Activated CD4-positive, alpha-beta memory T cell treated with anti-CD3 and anti-CD28 coated beads, Interleukin-2, amount 10 ng/mL, durations not matched to agents 7 days and 5 days (primary cell): ENCODE measurements around the gene CRELD1. TPM values are rescaled to one million over a fixed set of nuclear protein-coding genes. Genes with fewer than 3 reads are reported as not detected.
"Not testable (repeated sequence)": the region's sequence is repeated elsewhere in the genome, so short reads cannot be mapped to it uniquely, and the experiment has no call there.

Experiments used
- CTCF ChIA-PET: fragments of 350-600 bp; sonication (Branson Sonifier 250); formaldehyde crosslinking; loops from one replicate; lab custom pipeline; 2021; ENCODE audit warnings: antibody characterized with exemption, inconsistent platforms; lab: Charles Lee
- POLR2A ChIA-PET: fragments of 350-600 bp; sonication (Branson Sonifier 250); formaldehyde crosslinking; loops from one replicate; lab custom pipeline; 2021; ENCODE audit warnings: antibody characterized with exemption; lab: Charles Lee
- DNase-seq: peaks from one replicate; pipeline ENCODE4 v3.0.0-alpha.2; 2020
- H3K27ac Mint-ChIP-seq: one replicate; pipeline ENCODE4 v1.8.0; 2021; ENCODE audit warnings: mild to moderate bottlenecking, mixed read lengths
- H3K27me3 Mint-ChIP-seq: one replicate; pipeline ENCODE4 v1.8.0; 2021; ENCODE audit warnings: mixed read lengths
- H3K36me3 Mint-ChIP-seq: one replicate; pipeline ENCODE4 v1.8.0; 2021; ENCODE audit warnings: low read depth, mixed read lengths
- H3K4me1 Mint-ChIP-seq: one replicate; pipeline ENCODE4 v1.8.0; 2021; ENCODE audit warnings: mixed read lengths
- H3K4me3 Mint-ChIP-seq: one replicate; pipeline ENCODE4 v1.8.0; 2021; ENCODE audit warnings: mild to moderate bottlenecking, mixed read lengths
- H3K9me3 Mint-ChIP-seq: one replicate; pipeline ENCODE4 v1.8.0; 2021; ENCODE audit warnings: mixed read lengths
- total RNA-seq, 2 experiments: library from RNA; stranded (reverse); gene quantifications; one replicate each; pipeline ENCODE4 v1.2.3, GENCODE V29; 2021

CRELD1 gene
- total RNA-seq, 2 experiments from 2014 or later: 15.9 to 17.1 TPM

DNA sequence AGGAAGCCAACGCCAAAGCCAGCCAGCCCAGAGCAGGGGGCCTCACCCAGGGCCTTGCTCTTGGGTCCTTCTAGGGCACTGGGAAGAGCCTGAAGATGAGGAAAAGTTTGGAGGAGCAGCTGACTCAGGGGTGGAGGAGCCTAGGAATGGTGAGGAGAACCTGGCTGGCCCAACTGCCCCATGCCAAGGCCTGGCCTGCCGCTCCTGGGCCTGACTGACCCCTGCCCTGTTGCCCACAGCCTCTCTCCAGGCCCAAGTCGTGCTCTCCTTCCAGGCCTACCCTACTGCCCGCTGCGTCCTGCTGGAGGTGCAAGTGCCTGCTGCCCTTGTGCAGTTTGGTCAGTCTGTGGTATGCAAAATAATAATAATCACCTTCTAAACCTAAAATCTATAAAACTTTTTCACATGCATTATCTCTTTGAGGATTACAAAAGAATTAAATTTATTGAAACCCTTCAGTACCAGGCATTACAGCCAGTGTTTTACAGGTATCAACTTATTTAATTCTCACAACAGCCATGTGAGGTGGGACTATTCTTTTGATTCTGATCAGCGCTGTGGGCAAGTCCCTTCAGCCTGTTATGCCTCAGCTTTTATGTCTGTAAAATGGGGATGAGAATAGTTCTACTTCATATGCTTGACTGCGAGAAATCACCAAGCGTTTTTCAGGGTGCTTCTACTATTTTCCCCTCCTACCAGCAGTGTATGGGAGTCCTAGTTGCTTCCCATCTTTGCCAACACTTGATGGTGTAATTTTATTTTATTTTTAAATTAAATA lies 15.2 kb upstream of the CRELD1 start:
- Mint-ChIP-seq H3K9me3 (no peaks in the 10 kb centered on the region), H3K27me3 (peaks cover 14% of the 10 kb centered on the region), H3K4me3 (no peak overlapping the region), H3K36me3 (no peaks in the 10 kb centered on the region), H3K4me1 (peaks cover 9% of the 10 kb centered on the region), H3K27ac (no peak overlapping the region)
- ChIA-PET POLR2A (interaction anchor here (1.8 kb wide), 1 partner anchor 14 kb away, joined by 7 read pairs; the partner anchor contains the start of gene CRELD1), CTCF (no interaction called here)
- DNase-seq: no peak

DNA sequence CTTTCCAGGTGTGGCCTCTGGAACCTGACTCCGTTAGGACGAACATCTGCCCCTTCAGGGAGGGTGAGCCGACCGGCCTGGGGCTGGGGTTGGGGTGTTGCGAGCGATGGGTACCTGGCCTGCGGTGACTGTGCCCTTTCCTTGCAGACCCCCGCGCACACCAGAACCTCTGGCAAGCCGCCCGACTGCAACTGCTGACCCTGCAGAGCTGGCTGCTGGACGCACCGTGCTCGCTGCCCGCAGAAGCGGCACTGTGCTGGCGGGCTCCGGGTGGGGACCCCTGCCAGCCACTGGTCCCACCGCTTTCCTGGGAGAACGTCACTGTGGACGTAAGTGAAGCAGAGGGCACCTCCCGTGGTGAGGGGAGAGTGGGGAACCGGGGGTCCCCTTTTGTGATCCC lies 5.5 kb upstream of the CRELD1 start:
- Mint-ChIP-seq H3K4me3 (no peak overlapping the region), H3K27me3 (peaks cover 17% of the 10 kb centered on the region), H3K4me1 (peaks cover 13% of the 10 kb centered on the region), H3K9me3 (no peaks in the 10 kb centered on the region), H3K27ac (no peak overlapping the region), H3K36me3 (no peaks in the 10 kb centered on the region)
- CTCF ChIA-PET: no interaction called here
- POLR2A ChIA-PET: no interaction called here
- DNase-seq: no peak

DNA sequence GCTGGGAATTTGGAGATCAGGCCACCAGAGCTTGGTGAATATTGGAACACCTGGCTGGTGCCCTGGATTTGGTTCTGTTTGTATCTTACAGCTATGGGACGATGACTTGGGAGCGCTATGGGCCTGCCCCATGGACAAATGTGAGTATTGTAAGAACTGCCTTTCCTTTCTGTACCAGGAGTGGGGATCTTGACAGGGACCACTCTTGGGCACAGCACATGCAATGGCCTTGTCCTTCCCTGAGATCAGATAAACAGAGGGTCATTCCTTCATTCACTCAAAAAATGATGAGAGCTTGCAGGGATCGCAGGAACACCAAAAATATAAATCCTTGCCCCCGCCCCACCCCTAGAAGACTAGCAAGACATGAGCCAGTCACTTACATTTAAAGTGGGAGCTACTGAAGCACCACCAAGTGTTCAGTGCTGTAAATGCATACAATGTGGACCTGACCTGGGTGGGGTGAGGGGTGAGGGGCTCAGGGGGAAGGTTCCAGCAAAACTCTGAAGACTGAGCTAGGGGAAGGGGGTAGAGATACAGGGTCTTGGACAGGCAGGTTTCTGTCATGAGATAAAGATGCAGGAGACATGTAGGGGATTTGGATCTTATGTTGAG lies 2.7 kb upstream of the CRELD1 start:
- DNase-seq: no peak
- Mint-ChIP-seq H3K27me3 (no peaks in the 10 kb centered on the region), H3K4me3 (no peak overlapping the region), H3K9me3 (no peaks in the 10 kb centered on the region), H3K27ac (no peak overlapping the region), H3K36me3 (peaks cover 8% of the 10 kb centered on the region), H3K4me1 (peaks cover 35% of the 10 kb centered on the region)
- ChIA-PET POLR2A (interaction anchor here (0.9 to 5.8 kb wide), 8 partner anchors 10 to 390 kb away, joined by 3 to 51 read pairs (median 3); partner anchors contain the start of genes ARPC4, IL17RE, JAGN1 and PRRT3), CTCF (interaction anchor here (1.1 to 5.7 kb wide), 11 partner anchors 10 to 426 kb away, joined by 3 to 87 read pairs (median 5); partner anchors contain the start of genes IL17RC, JAGN1 and SEC13)

DNA sequence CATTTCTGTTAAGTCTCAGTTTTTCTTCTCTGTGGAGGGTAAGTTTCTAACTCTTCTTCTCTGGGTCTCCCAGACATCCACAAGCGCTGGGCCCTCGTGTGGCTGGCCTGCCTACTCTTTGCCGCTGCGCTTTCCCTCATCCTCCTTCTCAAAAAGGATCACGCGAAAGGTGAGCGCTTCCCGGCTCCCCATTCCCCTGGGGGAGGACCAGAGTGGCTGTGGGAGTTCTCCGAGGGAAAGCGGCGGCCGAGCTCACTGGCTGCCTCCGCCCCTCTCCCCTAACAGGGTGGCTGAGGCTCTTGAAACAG lies 1.1 kb upstream of the CRELD1 start:
- Mint-ChIP-seq H3K9me3 (no peaks in the 10 kb centered on the region), H3K4me1 (peaks cover 40% of the 10 kb centered on the region), H3K36me3 (peaks cover 16% of the 10 kb centered on the region), H3K27ac (peak overlapping the region; percentile 91), H3K27me3 (no peaks in the 10 kb centered on the region), H3K4me3 (peak overlapping the region; percentile 96)
- no peak for DNase-seq
- CTCF ChIA-PET: interaction anchor here (0.7 to 5.7 kb wide), 40 partner anchors 9 to 621 kb away, joined by 3 to 87 read pairs (median 5); partner anchors contain the start of genes ARPC4, CAMK1, EMC3 and FANCD2
- POLR2A ChIA-PET: interaction anchor here (0.7 to 5.8 kb wide), 27 partner anchors 9 to 412 kb away, joined by 3 to 57 read pairs (median 5); partner anchors contain the start of genes ARPC4, BRK1, BRPF1 and CAMK1

DNA sequence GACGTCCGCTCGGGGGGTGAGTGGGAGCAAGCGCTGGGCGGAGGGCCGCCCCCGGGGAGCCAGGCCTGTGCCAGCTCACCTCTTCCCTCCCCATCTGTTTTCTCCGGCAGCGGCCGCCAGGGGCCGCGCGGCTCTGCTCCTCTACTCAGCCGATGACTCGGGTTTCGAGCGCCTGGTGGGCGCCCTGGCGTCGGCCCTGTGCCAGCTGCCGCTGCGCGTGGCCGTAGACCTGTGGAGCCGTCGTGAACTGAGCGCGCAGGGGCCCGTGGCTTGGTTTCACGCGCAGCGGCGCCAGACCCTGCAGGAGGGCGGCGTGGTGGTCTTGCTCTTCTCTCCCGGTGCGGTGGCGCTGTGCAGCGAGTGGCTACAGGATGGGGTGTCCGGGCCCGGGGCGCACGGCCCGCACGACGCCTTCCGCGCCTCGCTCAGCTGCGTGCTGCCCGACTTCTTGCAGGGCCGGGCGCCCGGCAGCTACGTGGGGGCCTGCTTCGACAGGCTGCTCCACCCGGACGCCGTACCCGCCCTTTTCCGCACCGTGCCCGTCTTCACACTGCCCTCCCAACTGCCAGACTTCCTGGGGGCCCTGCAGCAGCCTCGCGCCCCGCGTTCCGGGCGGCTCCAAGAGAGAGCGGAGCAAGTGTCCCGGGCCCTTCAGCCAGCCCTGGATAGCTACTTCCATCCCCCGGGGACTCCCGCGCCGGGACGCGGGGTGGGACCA lies 632 bp upstream of the CRELD1 start:
- H3K36me3 Mint-ChIP-seq: peaks cover 18% of the 10 kb centered on the region

DNA sequence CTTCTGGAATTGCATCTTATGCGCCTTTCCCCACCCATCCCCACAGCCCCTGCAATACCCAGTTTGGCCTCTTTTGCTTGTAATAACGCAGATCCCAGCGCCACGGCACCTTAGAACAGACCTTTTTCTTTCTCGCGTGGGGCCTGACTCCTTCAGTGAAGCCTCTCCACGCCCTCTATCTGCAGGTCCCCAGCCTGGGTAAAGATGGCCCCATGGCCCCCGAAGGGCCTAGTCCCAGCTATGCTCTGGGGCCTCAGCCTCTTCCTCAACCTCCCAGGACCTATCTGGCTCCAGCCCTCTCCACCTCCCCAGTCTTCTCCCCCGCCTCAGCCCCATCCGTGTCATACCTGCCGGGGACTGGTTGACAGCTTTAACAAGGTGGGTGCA lies 594 bp downstream of the CRELD1 start:
- DNase-seq: peak; percentile 31
- H3K4me1 Mint-ChIP-seq: peaks cover 40% of the 10 kb centered on the region
- H3K27ac Mint-ChIP-seq: peak overlapping the region; percentile 91
- H3K9me3 Mint-ChIP-seq: no peaks in the 10 kb centered on the region
- no peaks in the 10 kb centered on the region for H3K27me3 Mint-ChIP-seq
- H3K36me3 Mint-ChIP-seq: peaks cover 18% of the 10 kb centered on the region
- ChIA-PET POLR2A (interaction anchor here (1.2 to 5.8 kb wide), 13 partner anchors 10 to 387 kb away, joined by 3 to 57 read pairs (median 16); partner anchors contain the start of genes ARPC4, BRPF1, EMC3 and IL17RE), CTCF (interaction anchor here (0.8 to 5.7 kb wide), 12 partner anchors 13 to 387 kb away, joined by 3 to 87 read pairs (median 7); partner anchors contain the start of genes EMC3, FANCD2, IL17RC and JAGN1)
- H3K4me3 Mint-ChIP-seq: peak overlapping the region; percentile 96

More for the DNA sequence above, 632 bp upstream of the CRELD1 start:
- peak; percentile 89 for DNase-seq
- H3K4me3 Mint-ChIP-seq: peak overlapping the region; percentile 96
- CTCF ChIA-PET: interaction anchor here (0.6 to 5.7 kb wide), 50 partner anchors 9 to 620 kb away, joined by 3 to 87 read pairs (median 4); partner anchors contain the start of genes ARPC4, CAMK1, EMC3 and FANCD2
- H3K27me3 Mint-ChIP-seq: no peaks in the 10 kb centered on the region
- H3K9me3 Mint-ChIP-seq: no peaks in the 10 kb centered on the region
- POLR2A ChIA-PET: interaction anchor here (0.7 to 5.8 kb wide), 35 partner anchors 9 to 412 kb away, joined by 3 to 57 read pairs (median 5); partner anchors contain the start of genes ARPC4, BRK1, BRPF1 and CAMK1
- peaks cover 40% of the 10 kb centered on the region for H3K4me1 Mint-ChIP-seq
- H3K27ac Mint-ChIP-seq: peak overlapping the region; percentile 91

DNA sequence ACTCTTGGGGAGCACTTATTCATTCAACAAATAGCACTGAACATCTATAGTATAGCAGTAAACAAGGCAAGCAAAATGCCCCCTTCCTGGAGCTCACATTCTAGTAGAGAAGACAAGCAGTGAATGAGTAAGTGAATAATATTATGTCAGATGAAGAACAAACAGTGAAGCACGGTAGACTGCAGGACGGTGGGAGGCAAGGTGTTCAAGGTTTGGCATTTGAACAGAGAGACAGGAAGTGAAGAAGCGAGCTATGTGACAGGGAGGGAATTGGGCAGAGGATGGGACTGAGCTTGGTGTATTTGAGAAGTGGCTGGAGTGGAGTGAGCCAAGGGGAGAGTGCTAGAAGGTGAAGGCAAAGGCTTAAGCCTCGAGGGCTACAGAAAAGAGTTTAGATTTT lies 1.4 kb downstream of the CRELD1 start:
- ChIA-PET CTCF (interaction anchor here (5.0 to 5.7 kb wide), 2 partner anchors 12 to 387 kb away, joined by 38 to 87 read pairs; partner anchors contain the start of gene SEC13), POLR2A (interaction anchor here (1.2 to 5.8 kb wide), 6 partner anchors 9 to 386 kb away, joined by 3 to 57 read pairs (median 18); partner anchors contain the start of genes EMC3, JAGN1, RPUSD3 and SEC13)
- no peak for DNase-seq
- H3K4me1 Mint-ChIP-seq: peaks cover 40% of the 10 kb centered on the region
- no peaks in the 10 kb centered on the region for H3K27me3 Mint-ChIP-seq
- H3K4me3 Mint-ChIP-seq: peak overlapping the region; percentile 96
- H3K36me3 Mint-ChIP-seq: peaks cover 18% of the 10 kb centered on the region
- no peaks in the 10 kb centered on the region for H3K9me3 Mint-ChIP-seq
- H3K27ac Mint-ChIP-seq: peak overlapping the region; percentile 13

DNA sequence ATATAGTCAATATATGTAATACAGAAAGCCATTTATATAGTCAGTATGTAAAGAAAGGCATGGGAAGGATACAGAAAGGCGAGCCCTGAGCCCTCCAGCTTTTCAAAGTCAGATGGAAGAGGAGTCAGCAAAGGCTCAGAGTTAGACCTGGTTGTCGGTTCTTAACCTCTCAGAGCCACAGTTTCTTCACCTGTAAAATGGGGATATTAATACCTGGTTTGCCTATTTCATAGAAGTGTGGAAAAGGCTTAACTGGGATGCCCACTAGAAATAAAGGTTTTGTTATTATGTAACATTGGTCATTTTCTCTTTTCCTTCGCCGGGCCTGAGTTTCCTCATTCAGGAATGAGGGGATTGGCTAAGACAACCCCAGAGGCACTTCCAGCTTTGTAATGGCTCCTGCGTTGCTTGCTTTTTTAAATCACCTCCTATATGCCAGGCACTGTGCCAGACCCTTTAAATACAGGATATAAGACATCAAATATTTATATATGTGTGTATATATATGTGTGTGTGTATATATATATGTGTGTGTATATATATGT lies 2.4 kb downstream of the CRELD1 start:
- no peak for DNase-seq
- Mint-ChIP-seq H3K27me3 (no peaks in the 10 kb centered on the region), H3K36me3 (peaks cover 21% of the 10 kb centered on the region), H3K4me3 (no peak overlapping the region), H3K27ac (no peak overlapping the region), H3K9me3 (no peaks in the 10 kb centered on the region), H3K4me1 (peaks cover 40% of the 10 kb centered on the region)
- ChIA-PET CTCF (interaction anchor here (5.7 kb wide), 1 partner anchor 11 kb away, joined by 87 read pairs; no protein-coding TSS in a partner anchor), POLR2A (no interaction called here)

DNA sequence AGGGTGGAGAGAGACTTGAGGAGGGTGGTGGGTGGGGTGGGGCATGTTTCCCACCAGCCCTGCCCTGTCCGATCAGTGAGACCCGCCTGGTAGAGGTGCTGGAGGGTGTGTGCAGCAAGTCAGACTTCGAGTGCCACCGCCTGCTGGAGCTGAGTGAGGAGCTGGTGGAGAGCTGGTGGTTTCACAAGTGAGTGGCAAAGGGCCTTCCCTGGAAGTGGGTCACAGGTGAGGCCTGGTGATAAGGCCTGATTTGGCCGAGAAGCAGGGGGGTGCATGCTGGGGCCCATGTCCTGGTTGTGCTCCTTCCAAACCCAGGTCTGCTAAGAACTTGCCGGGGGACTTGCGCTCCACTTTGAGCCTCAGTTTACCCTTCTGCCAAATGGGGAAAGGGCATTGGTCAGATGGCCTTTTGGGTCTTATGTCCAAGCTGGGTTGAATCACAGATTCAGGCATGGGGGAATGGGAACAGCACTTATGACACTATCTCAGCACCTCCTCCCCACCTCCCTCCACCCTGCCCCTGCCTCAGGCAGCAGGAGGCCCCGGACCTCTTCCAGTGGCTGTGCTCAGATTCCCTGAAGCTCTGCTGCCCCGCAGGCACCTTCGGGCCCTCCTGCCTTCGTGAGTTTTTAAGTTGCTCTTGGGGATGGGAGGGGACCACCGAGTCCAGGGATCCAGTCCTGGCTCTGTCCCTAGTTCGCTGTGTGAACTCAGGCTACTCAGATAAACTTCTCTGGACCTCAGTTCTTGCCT lies 4.0 kb downstream of the CRELD1 start:
- DNase-seq: no peak
- peaks cover 30% of the 10 kb centered on the region for H3K4me1 Mint-ChIP-seq
- H3K9me3 Mint-ChIP-seq: no peaks in the 10 kb centered on the region
- ChIA-PET POLR2A (no interaction called here), CTCF (interaction anchor here (1.1 to 1.2 kb wide), 2 partner anchors 9 to 13 kb away, joined by 3 to 6 read pairs; partner anchors contain the start of gene PRRT3)
- H3K27me3 Mint-ChIP-seq: no peaks in the 10 kb centered on the region
- H3K27ac Mint-ChIP-seq: no peak overlapping the region
- H3K4me3 Mint-ChIP-seq: no peak overlapping the region
- peaks cover 24% of the 10 kb centered on the region for H3K36me3 Mint-ChIP-seq

DNA sequence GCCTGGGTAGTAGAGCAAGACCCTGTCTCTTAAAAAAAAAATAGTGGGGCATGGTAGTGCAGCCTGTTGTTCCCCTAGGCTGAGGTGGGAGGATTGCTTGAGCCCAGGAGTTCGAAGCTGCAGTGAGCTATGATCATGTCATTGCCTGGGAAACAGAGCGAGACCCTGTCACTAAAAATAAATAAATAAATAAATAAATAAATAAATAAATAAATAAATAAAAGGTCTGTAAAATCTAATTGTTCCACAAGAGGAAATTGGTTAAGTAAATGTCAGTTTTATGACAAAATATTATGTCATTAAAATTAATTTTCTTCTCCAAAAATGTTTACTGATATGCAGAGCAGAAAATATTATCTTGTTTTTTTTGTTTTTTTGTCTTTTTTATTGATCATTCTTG lies 5.3 kb downstream of the CRELD1 start:
- H3K27me3 Mint-ChIP-seq: no peaks in the 10 kb centered on the region
- peaks cover 24% of the 10 kb centered on the region for H3K4me1 Mint-ChIP-seq
- peaks cover 27% of the 10 kb centered on the region for H3K36me3 Mint-ChIP-seq
- H3K4me3 Mint-ChIP-seq: no peak overlapping the region
- no peaks in the 10 kb centered on the region for H3K9me3 Mint-ChIP-seq
- no peak for DNase-seq
- no peak overlapping the region for H3K27ac Mint-ChIP-seq
- ChIA-PET POLR2A (no interaction called here), CTCF (interaction anchor here (1.2 kb wide), 1 partner anchor 12 kb away, joined by 6 read pairs; the partner anchor contains the start of gene PRRT3)

DNA sequence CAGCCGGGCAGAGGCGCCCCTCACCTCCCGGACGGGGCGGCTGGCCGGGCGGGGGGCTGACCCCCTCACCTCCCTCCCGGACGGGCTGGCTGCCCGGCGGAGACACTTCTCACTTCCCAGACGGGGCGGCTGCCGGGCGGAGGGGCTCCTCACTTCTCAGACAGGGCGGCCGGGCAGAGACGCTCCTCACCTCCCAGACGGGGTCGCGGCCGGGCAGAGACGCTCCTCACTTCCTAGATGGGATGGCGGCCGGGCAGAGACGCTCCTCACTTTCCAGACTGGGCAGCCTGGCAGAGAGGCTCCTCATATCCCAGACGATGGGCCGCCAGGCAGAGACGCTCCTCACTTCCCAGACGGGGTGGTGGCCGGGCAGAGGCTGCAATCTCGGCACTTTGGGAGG lies 6.3 kb downstream of the CRELD1 start:
- POLR2A ChIA-PET, H3K4me3 Mint-ChIP-seq, H3K27ac Mint-ChIP-seq, H3K27me3 Mint-ChIP-seq, CTCF ChIA-PET, H3K9me3 Mint-ChIP-seq, DNase-seq: not testable (repeated sequence)
- H3K36me3 Mint-ChIP-seq: peaks cover 27% of the 10 kb centered on the region
- H3K4me1 Mint-ChIP-seq: peaks cover 15% of the 10 kb centered on the region
